Inferior parietal cortex (tissue), 1 donor: ENCODE results near the gene SERPINB13.
"Not testable (repeated sequence)": the region's sequence is repeated elsewhere in the genome, so short reads cannot be mapped to it uniquely, and the experiment has no call there.

Source experiments
- DNase-seq: peaks from one replicate; pipeline ENCODE4 v3.0.0-alpha.2; 2016; ENCODE audit errors: extremely low spot score

The SERPINB13 gene

DNA sequence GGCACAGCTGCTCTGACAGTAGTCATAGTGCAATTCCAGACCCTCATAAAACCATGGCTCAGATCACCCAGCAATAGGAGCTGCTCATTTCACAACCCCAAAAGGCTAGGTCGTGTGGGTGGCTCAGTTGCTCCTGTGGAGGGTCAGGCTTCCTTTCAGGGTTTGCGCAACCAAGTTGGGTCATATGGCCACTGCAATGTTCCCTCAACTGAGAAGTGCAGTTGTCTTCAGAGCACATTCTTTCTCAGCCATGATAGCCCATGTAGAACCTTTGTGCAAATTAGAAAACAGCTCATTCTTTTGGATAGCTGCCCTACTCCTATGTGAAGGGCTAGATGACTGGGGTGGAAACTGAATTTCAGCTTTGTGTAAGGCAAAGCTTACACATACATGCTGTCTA, 3.2 kb downstream of the SERPINB13 start:
- DNase-seq: no peak

DNA sequence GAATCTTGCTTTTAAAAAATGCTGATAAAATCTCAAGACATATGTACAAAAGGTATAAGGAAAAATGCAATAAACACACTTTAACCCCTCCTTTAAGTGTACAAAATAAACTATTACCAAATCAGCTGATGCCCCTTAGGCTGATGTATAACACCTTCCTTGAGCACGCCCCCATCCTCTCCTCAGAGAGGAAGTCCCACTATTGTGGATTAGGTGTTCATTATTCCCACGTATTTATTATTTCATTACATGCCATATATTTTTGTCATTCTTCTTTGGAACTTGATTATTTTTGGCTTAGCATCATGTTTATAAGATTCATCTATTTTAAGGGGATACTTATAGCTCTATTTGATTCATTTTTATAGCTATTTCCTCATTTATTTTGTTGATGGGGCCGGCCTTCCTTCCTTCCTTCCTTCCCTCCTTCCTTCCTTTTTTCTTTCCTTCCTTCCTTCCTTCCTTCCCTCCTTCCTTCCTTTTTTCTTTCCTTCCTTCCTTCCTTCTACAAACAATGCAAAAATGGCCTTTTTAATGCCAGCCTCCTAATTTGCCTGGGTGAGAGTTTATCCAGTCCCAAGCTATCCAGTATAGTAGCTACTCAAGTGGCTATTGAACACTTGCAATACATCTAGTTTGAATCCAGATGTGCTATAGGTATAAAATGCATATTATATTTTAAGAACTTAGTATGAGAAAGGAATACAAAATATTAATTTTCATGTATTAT, 4.0 kb downstream of the SERPINB13 start:
- DNase-seq: no peak

DNA sequence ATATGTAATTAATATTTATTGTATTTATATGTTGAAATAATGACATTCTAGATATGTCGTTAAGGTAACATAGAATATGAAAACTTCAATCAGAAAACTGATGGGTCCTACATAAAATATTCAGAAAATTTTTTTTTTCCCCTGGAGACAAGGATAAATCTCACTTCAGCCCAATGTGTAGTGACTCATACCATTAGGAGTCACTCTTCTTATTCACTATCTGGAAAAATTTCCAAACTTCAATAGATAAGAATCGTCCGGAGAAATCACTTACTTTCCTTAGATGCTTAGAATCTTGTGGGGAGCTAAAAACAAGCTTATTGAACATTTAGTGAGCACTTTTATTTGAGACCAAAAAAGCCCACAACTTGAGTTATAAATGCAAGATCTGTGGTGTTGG, 4.6 kb downstream of the SERPINB13 start:
- no peak for DNase-seq

DNA sequence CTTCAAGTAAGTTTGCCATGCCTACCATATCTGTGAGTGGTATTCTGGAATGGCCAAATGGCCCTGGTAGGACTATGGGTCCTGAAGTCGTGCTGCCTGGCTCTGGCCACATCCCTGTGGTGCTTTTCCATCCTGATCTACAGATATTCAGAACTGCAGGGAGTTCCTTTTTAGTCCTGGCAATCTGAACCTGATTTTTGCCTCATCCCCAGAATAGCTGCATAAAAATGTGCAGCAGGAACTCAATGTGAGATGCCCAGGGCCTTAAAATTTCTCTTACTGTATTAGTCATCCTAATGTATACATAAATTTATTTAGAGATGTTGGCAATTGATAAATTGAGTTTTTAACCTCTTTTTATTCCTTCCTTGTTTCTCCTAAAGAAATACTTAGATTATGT, 5.3 kb downstream of the SERPINB13 start:
- DNase-seq: no peak

DNA sequence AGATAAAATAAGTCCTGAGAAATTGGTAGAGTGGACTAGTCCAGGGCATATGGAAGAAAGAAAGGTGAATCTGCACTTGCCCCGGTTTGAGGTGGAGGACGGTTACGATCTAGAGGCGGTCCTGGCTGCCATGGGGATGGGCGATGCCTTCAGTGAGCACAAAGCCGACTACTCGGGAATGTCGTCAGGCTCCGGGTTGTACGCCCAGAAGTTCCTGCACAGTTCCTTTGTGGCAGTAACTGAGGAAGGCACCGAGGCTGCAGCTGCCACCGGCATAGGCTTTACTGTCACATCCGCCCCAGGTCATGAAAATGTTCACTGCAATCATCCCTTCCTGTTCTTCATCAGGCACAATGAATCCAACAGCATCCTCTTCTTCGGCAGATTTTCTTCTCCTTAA, 9.8 kb downstream of the SERPINB13 start:
- no peak for DNase-seq

DNA sequence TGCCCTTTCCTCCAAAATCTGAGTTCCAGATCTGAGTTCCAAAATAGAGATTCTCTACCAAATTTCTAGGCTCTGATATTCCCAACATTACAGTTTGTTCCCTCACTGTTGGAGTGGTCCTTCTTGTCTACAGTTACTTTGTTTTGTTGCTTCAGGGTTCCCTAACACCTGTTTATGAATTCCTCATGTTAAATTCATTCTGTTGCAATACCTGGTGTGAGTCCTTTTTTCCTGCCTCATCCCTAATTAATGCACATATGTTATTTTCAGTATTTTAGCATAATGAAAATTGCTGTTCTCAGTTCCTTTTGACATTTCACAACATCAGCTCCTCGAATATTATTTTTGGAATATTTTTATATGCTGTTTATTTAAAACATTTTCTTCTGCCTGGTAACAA, 16.2 kb downstream of the SERPINB13 start:
- DNase-seq: no peak

DNA sequence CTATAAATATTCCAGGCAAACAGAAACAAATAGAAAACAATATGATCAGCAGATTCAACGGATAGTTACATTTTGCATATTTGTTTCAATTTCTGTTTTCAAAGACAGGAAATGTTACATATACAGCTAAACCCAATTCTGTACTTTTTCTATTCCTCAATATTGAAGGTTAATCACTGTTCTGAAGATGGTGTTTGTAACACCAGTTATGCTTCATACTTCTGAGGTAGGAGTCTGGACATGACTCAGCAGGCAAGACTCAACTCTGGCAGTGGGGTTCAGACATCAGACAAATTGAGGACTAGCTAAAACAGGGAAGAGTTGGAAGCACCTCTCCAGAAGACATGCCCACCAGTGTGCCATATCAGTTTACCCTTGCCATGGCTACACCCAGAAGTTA, 16.6 kb downstream of the SERPINB13 start:
- DNase-seq: no peak

DNA sequence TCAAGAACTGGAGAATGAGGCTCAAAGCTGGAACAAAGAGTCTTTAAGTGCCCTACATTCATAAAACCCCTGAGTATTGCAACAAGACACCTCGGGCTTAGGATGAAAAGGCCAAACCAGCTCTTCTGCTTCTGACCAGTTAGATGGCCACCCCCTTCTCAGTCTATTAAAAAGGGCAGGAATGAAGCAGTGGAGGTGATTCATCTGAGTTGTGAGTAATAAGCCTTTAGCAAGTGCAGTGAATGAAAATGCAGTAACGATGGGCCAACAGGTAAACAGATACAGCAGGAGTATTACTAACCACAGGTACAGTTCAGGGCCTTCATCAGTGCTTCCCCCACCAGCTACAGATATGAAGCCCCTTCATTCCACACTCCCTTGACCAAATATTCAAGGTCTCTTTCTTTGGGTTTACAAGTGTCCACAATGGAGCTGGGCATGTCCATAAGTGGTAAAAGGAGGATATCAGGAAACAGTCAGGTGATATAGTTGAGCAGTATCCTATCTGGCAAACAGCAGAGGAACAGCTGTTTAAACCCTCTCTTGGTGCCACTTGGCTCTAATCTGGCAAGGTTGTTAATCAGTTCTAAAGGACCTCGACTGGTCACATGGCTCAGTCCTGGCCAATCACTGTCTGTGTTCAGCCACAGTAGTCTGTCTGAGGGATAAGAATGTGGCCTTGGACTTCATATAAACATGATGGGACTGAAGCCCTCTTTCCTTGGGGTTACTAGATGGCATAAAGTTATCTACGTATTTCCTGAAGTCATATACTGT, 17.8 kb downstream of the SERPINB13 start:
- DNase-seq: no peak

DNA sequence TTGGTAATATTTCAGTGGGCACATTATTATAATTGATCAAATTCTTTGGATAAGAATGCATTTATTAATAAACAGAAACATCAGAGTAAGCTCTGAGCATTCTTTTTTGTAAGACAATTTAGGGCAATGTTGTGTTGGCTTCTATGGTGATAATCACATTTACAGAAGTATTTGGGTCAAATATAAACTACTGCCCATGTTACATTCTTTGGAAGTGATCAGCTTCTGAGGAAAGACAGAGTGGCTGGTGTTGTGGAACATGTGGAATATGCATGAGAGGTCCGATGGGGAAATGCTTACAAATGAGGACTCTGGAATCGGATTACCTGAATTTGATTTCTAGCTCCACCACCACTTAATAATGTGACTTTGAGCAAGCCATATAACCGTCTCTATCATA, 19.4 kb downstream of the SERPINB13 start:
- no peak for DNase-seq

DNA sequence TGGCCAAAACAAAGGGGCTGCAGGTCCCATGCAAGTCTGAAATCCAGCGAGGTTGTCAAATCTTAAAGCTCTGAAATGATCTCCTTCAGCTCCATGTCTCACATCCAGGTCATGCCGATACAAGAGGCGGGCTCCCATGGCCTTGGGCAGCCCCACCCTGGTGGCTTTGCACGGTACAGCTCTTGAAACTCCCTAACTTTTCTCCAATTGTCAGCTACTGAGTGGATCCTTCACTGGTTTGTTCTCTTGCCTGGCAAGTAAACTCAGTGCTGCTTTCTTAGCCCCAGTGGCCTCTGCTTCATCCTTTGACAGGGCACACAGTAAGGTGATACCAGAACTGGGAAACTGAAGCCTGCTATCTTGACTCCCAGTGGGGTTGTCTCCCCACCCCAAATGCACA, 26.3 kb downstream of the SERPINB13 start:
- DNase-seq: no peak

DNA sequence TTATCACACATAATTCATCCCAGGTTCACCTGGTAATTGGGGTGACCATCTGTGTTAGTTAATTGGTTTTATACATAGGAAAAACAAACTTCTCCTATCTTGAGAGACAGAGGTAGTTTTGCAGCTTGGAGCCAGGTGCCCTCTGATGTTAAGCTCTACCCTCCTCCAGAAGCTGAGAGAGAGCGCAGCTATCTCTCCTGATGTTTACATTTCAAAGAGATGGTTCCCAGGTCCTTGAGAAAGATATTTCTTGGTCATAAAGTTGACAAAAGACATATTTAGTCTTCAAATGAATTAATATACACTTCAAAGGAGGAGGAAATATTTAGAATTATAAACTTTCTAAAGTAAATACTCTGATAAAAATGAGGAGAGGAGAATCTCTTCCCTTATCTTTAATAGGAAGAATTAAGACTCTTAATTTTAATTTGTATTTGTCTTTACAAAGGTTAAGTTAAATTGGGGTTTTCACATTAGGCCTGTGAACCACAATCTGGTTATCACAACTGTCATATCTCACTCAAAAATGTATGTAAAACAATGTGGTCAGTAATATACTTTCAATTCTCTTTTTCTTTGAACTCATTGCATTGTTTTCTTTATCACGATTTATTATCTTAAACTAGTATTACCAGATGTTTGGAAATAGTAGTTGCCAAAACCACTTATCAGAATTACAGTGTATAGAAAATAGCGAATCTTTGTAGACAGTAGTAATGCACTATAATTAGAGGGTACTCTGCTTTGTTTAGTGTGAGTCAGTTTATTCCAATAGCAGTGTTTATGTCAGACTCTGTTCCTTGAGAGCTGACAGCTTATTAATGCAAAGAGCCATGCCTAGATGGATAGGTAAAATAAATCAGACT, 30.1 kb downstream of the SERPINB13 start:
- DNase-seq: no peak

DNA sequence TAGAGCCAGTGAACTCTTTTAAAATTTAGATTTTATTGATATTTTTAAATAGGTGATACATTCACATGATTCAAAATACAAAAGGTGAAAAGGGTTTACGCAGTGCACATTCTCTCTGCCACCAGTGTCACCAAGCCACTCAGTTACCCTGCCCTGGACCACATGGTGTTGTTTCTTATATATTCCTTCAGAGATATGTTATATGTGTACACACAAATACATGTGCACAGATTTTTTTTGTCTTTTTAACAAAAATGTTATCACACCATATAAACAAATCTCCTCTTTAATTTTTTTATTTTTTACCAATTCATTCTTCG, 30.7 kb downstream of the SERPINB13 start:
- no peak for DNase-seq

DNA sequence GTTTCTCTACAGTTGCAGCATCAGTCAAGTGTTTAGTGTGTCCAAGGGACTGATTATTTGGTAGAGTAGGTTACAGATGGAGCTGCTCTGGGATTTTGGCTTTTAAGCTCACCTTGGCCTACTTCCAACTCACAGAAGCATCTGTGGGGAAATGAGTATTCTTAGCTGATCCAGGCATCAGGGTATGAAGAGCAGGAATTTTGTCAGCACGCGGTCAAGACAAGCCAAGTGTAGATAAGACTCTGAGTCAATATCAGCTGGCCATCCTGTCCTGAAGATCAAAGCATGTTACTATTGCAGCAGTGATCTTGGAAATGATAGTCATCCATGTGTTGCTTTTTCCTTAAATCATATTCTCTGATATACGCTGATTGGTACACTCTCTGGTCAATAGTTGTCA, 32.5 kb downstream of the SERPINB13 start:
- DNase-seq: no peak

DNA sequence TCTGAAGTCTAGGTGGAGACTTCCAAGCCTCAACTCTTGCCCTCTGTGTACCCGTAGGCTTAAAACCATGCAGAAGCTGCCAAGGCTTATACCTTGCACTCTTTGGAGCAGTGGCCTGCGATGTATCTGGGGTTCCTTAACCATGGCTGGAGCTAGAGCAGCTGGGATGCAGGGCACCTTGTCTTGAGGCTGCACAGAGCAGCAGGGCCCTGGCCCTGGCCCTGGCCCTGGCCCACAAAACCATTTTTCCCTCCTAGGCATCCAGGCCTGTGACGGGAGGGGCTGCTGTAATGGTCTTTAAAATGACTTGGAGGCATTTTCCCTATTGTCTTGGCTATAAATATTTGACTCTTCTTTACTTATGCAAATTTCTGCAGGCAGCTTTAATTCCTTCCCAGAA, 37.7 kb downstream of the SERPINB13 start:
- no peak for DNase-seq

DNA sequence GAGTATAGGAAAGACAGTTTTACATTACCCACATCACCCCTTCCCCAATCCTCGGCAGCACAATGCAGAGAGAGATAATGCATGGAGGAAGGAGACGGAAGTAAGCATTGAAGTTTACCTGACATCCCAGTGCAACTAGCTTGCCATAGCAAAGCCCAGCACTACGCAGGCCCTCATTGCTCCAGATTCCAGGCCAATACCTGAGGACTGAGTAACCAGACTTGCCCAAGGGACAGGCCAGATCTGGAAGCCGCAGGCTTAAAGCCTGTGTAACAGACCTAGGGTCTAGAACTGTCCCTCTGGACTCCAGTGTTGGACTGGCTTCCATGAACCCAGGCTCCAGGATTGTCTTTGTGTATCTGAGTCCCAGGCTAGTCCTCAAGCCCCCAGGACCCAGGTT, 39.3 kb downstream of the SERPINB13 start:
- DNase-seq: no peak

DNA sequence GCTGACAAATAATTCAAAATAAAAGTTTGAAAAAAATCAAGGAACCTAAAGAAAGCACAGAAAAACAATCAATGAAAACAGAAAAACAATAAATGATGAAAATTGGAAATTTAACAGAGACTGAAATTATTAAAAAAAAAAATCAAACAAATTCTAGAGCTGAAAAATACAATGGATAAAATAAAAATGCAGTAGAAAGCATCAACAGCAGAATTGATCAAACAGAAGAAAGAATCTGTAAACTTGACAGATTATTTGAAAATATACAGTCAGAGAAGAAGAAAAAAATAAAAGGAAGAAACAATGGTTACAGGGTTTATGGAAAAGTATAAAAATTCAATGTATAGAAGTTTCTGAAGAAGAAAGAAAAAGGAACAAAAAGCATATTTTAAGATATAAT, 40.7 kb downstream of the SERPINB13 start:
- no peak for DNase-seq

DNA sequence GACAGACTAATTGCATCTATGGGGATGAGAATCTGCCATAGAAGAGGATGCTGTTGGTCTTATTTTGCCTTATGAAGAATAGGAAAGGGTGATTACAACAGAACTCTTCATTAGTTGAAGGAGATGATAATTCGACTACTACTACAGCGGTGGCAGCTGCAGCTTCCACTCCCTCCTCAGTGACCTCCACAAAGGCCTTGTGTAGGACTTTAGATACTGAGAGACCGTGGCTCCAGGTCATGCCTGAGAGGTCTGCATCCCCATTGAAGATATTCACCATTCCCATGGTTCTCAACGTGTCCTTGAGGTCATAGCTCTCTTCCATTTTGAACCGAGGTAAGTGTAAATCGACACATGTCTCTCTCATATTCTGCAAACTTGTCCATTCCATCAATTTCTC, 50.6 kb downstream of the SERPINB13 start:
- no peak for DNase-seq

DNA sequence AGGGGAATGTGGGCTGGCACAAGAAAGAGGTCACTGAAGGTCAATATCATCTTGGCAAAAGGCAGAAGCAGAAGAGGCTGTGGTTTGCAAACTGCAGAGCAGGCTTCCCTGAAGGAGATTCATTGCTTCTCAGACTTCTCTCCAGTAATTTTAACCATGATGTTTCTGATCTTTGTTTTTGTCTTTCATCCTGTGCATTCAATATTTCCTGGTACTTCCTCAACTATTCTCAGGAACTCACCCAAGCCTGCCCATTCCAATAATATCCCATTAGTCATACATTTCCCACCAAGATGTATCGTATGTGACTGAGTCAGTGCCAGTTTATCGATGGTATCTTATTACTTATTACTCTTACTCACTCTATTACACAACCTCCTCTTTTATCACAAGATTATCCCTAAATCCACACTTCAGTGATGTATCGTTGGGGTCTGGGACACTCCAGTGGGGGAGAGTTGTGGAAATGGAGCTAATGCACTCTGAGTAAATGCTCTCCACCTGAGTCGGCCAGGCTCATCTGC, 54.1 kb downstream of the SERPINB13 start:
- not testable (repeated sequence) for DNase-seq

DNA sequence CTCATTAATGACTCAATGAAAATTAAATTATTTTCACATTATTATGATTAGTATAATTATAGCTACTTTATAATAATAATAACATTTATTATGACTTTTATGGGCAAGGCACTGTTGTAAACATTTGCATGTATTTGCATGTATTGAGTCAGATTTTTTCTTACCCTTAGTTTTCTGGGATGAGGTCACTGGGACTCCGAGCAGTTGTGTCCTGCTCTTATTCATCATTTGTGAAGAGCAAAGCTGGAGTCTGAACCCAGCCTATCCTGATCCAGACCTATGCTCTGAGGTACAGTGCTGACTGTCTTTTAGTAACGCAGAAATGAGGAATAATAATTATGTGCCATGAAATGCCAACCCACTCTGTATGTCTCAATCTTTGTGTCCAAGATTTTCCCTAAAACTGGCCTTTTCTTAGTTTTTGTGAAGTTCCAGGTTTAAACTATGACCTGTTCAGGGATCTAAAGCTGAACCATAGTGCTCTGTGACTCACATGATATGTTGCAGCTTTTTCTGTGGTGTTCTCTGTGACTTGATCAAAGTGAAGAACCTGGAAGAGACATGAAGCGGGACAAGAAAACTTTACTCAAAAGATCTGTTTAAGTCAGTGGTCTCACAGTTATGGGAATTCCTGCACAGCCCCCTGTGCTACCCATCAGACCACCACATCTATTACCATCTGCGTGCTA, 55.7 kb downstream of the SERPINB13 start:
- not testable (repeated sequence) for DNase-seq

DNA sequence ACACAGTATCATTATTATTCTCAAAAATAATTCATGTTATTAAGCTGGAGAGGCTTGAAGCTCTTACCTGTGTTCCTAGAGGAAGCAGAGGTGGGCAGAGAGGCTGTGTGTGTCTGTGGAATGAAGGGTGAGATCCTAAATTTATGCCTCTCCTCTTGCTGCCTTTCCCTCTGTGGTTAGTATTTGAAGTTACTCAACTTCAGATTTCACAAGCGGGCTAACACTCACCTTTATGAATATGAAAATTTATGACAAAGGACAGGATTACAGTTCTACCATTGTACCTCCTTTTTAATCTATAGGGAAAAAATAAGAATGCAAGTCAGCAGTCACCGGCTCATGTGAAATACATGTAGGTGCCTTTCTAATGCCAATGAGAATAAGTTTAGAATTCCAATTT, 57.0 kb downstream of the SERPINB13 start, which contains the start of gene SERPINB4:
Gene SERPINB4 (minus strand): TSS at position 115 of the 400 bp plus-strand sequence. CDS start 679 bp downstream, outside the sequence.
- DNase-seq: not testable (repeated sequence)

DNA sequence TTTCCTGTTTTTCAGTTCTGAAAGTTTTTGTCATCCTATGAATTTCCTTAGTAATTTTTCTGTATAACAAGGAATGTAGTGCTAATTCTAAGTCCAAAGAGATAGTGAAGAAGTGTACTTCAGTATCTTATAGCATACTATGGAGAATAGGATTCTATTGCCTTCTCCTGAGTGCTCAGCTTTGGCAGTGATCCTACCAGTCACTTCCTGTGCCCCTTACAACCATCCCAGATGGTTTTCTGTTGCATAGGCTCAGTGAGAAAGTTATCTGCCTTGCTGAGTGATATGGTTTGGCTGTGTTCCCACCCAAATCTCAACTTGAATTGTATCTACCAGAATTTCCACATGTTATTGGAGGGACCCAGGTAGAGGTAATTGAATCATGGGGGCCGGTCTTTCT, 57.6 kb downstream of the SERPINB13 start:
- not testable (repeated sequence) for DNase-seq

DNA sequence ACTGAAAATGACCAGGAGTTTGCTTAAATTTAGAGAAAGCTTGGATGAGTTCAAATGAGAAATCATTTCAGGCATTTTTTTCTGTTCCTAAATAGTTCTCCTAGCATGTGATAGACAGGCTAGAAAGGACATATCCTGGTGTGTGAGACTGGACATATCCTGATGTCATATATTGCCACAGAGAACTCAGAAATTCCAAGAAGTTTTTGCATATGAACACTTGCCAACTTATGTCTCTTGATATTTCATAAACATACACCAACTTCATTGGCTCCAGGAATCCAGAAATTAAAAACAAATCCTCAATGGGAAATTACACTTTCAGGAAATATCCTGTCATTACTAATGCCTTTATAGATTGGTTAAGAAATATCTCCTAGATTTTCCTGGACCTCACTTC, 59.8 kb downstream of the SERPINB13 start:
- DNase-seq: no peak
